ENCODE data around the gene CHRNA10.
A peak's percentile ranks its signal among the peaks of the same experiment; 100 is the strongest.
"Not testable (repeated sequence)": the region's sequence is repeated elsewhere in the genome, so short reads cannot be mapped to it uniquely, and the experiment has no call there.

Gene CHRNA10

DNA sequence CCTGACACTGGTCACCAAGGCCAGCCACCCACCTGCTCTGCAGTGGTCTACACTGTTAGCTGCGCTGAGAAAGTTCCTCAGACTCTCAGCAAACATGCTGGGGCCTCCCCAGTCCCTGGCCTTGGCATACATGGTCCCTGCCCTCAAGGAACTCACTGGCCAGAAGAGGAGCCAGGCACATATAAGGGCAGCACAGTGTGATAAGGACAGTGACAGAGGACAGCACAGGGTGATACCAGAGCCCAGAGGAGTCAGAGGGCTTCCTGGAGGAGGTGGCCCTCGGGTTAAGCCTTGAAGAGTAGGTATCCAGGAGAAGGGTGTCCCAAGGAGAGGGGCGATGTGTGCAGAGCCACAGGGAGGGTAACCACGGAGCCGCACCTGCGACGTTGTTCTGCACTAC is 25.6 kb downstream of the CHRNA10 start:
- CTCF ChIA-PET, result no interaction called here
- no peak for DNase-seq (ENCODE audit: low read depth, low spot score)
- POLR2A ChIA-PET, result no interaction called here
- no peak for TF ChIP-seq CTCF (IDR thresholded peaks at IDR 0.05; ENCODE audit: insufficient read depth, low read length, missing control alignments)
- H3K4me3 ChIP-seq (ENCODE audit: low read depth, low read length), result no peak overlapping the region

GRCh38 chr11:3644817-3645235 is 26.4 kb downstream of the CHRNA10 start, which contains the start of gene ART1:
Gene ART1 (plus strand): TSS chr11:3645128. CDS start chr11:3659214, 14,086 bp downstream.
- no peak for DNase-seq (ENCODE audit: low read depth, low spot score)
- POLR2A ChIA-PET, result no interaction called here
- no peak within 1 kb of the TSS for H3K4me3 ChIP-seq (ENCODE audit: low read depth, low read length)
- no peak for TF ChIP-seq CTCF (IDR thresholded peaks at IDR 0.05; ENCODE audit: insufficient read depth, low read length, missing control alignments)
- CTCF ChIA-PET, result no interaction called here

GRCh38 chr11:3643102-3643546 is 28.1 kb downstream of the CHRNA10 start:
- POLR2A ChIA-PET, result interaction anchor here (1.1 kb wide), 1 partner anchor 16 kb away, joined by 3 read pairs; no protein-coding TSS in a partner anchor
- not testable (repeated sequence) for DNase-seq (ENCODE audit: low read depth, low spot score); H3K4me3 ChIP-seq (ENCODE audit: low read depth, low read length)
- CTCF ChIA-PET, result interaction anchor here (1.4 kb wide), 1 partner anchor 12 kb away, joined by 3 read pairs; no protein-coding TSS in a partner anchor

DNA sequence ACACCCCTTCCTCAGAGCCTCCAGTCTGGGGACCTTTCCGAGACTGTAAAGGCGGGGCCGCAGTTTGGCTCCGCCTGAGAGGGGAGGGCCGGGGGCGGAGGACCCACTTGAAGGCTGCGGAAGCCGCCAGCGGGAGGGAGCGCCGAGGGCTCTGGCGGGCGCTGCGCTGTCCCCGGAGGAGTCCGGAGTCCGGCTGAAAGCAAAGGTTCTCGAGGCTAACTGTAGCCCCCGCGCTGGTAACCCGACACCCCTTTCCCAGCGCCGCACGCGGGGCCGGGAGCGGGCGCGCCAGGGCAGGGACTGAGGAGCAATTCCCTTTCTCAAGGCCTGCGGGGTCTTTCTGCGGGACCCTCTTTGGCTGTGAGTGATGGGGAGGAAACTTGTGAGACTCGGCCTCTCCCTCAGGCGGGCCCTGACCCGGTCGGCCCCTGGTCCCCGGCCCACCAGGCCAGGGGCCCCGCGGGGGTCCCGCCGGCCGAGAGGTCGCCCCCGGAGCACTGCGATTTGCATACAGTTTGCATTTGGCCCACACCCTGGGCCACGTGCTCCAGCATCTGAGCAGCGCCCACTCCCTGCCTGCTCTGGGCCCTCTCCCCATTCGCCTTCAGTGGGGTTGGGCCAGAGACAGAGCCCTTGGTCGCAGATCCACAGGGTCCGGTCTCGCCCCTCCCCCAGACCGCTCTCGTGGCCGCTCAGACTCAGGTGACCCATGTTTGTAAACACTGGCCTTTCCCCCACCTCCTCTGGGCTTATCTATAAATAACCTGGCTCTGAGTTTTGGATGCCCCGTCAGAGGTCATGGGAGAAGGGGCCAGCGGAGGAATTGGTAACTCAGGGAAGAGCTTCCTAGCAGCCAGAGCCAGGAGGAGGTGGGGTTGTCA is 28.9 kb downstream of the CHRNA10 start:
- peak overlapping the region; percentile 58 for H3K4me3 ChIP-seq (ENCODE audit: low read depth, low read length)
- DNase-seq (ENCODE audit: low read depth, low spot score), result no peak
- POLR2A ChIA-PET, result no interaction called here
- CTCF ChIA-PET, result interaction anchor here (1.4 kb wide), 1 partner anchor 11 kb away, joined by 3 read pairs; no protein-coding TSS in a partner anchor
- TF ChIP-seq CTCF (IDR thresholded peaks at IDR 0.05; ENCODE audit: insufficient read depth, low read length, missing control alignments), result no peak

- DNase-seq (ENCODE audit: low read depth, low spot score), result no peak
- POLR2A ChIA-PET, result no interaction called here
- peak within 1 kb of the TSS; percentile 58 for H3K4me3 ChIP-seq (ENCODE audit: low read depth, low read length)
- no peak for TF ChIP-seq CTCF (IDR thresholded peaks at IDR 0.05; ENCODE audit: insufficient read depth, low read length, missing control alignments)
- CTCF ChIA-PET, result no interaction called here
These were observed 29.5 kb downstream of the CHRNA10 start, which contains the start of gene ART5 for GRCh38 chr11:3641701-3642070. Gene ART5 (minus strand): TSS chr11:3641992. CDS start chr11:3641862, 130 bp downstream.

- ChIA-PET POLR2A (no interaction called here), CTCF (no interaction called here)
- no peak for TF ChIP-seq CTCF (IDR thresholded peaks at IDR 0.05; ENCODE audit: insufficient read depth, low read length, missing control alignments)
- no peak overlapping the region for H3K4me3 ChIP-seq (ENCODE audit: low read depth, low read length)
- no peak for DNase-seq (ENCODE audit: low read depth, low spot score)
These were observed 30.0 kb downstream of the CHRNA10 start for GRCh38 chr11:3641191-3641590.

All from AG04449 (cell line).